Activated CD8-positive, alpha-beta T cell treated with anti-CD3 and anti-CD28 coated beads for 36 hours (primary cell): ENCODE data around the gene GABPA. TPM values are rescaled to one million over a fixed set of nuclear protein-coding genes. Genes with fewer than 3 reads are reported as not detected.

Source experiments
- ATAC-seq: fragments of 200-7000 bp; cut with Tn5 transposase; one replicate; pipeline ENCODE4 v1.10.0; 2021; ENCODE audit warnings: mild to moderate bottlenecking, moderate library complexity
- CTCF ChIA-PET: fragments of 350-600 bp; sonication (Branson Sonifier 250); formaldehyde crosslinking; loops from one replicate; lab custom pipeline; 2021; ENCODE audit warnings: antibody characterized with exemption; lab: Charles Lee
- POLR2A ChIA-PET: fragments of 350-600 bp; sonication (Branson Sonifier 250); formaldehyde crosslinking; loops from one replicate; lab custom pipeline; 2021; ENCODE audit warnings: antibody characterized with exemption; lab: Charles Lee
- DNase-seq: peaks from one replicate; pipeline ENCODE4 v3.0.0-alpha.2; 2020
- H3K27ac Mint-ChIP-seq: one replicate; pipeline ENCODE4 v1.8.0; 2021; ENCODE audit warnings: mild to moderate bottlenecking, mixed read lengths
- H3K27me3 Mint-ChIP-seq: one replicate; pipeline ENCODE4 v1.8.0; 2021; ENCODE audit warnings: mixed read lengths
- H3K36me3 Mint-ChIP-seq: one replicate; pipeline ENCODE4 v1.8.0; 2021; ENCODE audit warnings: low read depth, mixed read lengths
- H3K4me1 Mint-ChIP-seq: one replicate; pipeline ENCODE4 v1.8.0; 2021; ENCODE audit warnings: low read depth, mixed read lengths
- H3K4me3 Mint-ChIP-seq: one replicate; pipeline ENCODE4 v1.8.0; 2021; ENCODE audit warnings: mild to moderate bottlenecking, moderate library complexity, mixed read lengths
- H3K9me3 Mint-ChIP-seq: one replicate; pipeline ENCODE4 v1.8.0; 2021; ENCODE audit warnings: mixed read lengths
- CTCF ChIP-seq: fragments of 200-600 bp; IDR thresholded peaks from one replicate; pipeline ENCODE4 v1.8.0; 2022; ENCODE audit warnings: antibody characterized with exemption, mild to moderate bottlenecking
- intact Hi-C: fragments of 100-400 bp; cut with micrococcal nuclease; formaldehyde crosslinking; loops from one replicate; pipeline ENCODE4 v1.10.0; 2022
- total RNA-seq, 2 experiments: library from RNA; stranded (reverse); gene quantifications; one replicate each; pipeline ENCODE4 v1.2.3, GENCODE V29; 2021

GABPA gene
- total RNA-seq, 2 experiments from 2014 or later = 21.8 to 24.9 TPM

- H3K36me3 Mint-ChIP-seq = peaks cover 47% of the 10 kb centered on the region
- H3K4me1 Mint-ChIP-seq = peaks cover 25% of the 10 kb centered on the region
- no peak overlapping the region for H3K4me3 Mint-ChIP-seq
- H3K27me3 Mint-ChIP-seq = no peaks in the 10 kb centered on the region
- ChIA-PET POLR2A (interaction anchor here (1.2 kb wide), 1 partner anchor 16 kb away, joined by 4 read pairs; no protein-coding TSS in a partner anchor), CTCF (interaction anchor here (0.9 to 1.4 kb wide), 4 partner anchors 11 to 151 kb away, joined by 3 to 4 read pairs (median 3); no protein-coding TSS in a partner anchor)
- intact Hi-C loops = no loop called here
- no peak for DNase-seq
- no peak for ATAC-seq
- no peaks in the 10 kb centered on the region for H3K9me3 Mint-ChIP-seq
- no peak for TF ChIP-seq CTCF
- no peak overlapping the region for H3K27ac Mint-ChIP-seq
Measured at GRCh38 chr21:25760061-25760460, 25.3 kb downstream of the GABPA start.

GRCh38 chr21:25760677-25761076 lies 25.9 kb downstream of the GABPA start:
- ChIA-PET CTCF (interaction anchor here (1.0 to 1.4 kb wide), 2 partner anchors 13 to 52 kb away, joined by 3 read pairs; no protein-coding TSS in a partner anchor), POLR2A (no interaction called here)
- no peak for TF ChIP-seq CTCF
- Mint-ChIP-seq H3K27ac (no peak overlapping the region), H3K4me3 (no peak overlapping the region), H3K27me3 (no peaks in the 10 kb centered on the region), H3K36me3 (peaks cover 48% of the 10 kb centered on the region), H3K4me1 (peaks cover 23% of the 10 kb centered on the region), H3K9me3 (no peaks in the 10 kb centered on the region)
- ATAC-seq = no peak
- DNase-seq = no peak
- intact Hi-C loops = no loop called here

GRCh38 chr21:25764065-25764464 lies 29.3 kb downstream of the GABPA start:
- CTCF ChIA-PET = interaction anchor here (0.7 to 1.7 kb wide), 3 partner anchors 13 to 155 kb away, joined by 3 to 4 read pairs (median 4); no protein-coding TSS in a partner anchor

GRCh38 chr21:25767921-25768320 lies 33.1 kb downstream of the GABPA start:
- Mint-ChIP-seq H3K27me3 (no peaks in the 10 kb centered on the region), H3K36me3 (peaks cover 17% of the 10 kb centered on the region), H3K4me1 (peaks cover 8% of the 10 kb centered on the region), H3K9me3 (no peaks in the 10 kb centered on the region), H3K4me3 (no peak overlapping the region), H3K27ac (no peak overlapping the region)
- no peak for ATAC-seq
- intact Hi-C loops = no loop called here
- no peak for TF ChIP-seq CTCF
- POLR2A ChIA-PET = no interaction called here
- CTCF ChIA-PET = interaction anchor here (0.7 to 1.1 kb wide), 2 partner anchors 12 to 23 kb away, joined by 3 to 4 read pairs; no protein-coding TSS in a partner anchor
- no peak for DNase-seq

More at GRCh38 chr21:25764065-25764464, 29.3 kb downstream of the GABPA start:
- TF ChIP-seq CTCF = no peak
- ATAC-seq (no peak), DNase-seq (no peak)
- Mint-ChIP-seq H3K27me3 (no peaks in the 10 kb centered on the region), H3K27ac (no peak overlapping the region), H3K9me3 (no peaks in the 10 kb centered on the region), H3K4me1 (peaks cover 12% of the 10 kb centered on the region), H3K4me3 (no peak overlapping the region), H3K36me3 (peaks cover 33% of the 10 kb centered on the region)
- intact Hi-C loops = no loop called here
- POLR2A ChIA-PET = no interaction called here

- TF ChIP-seq CTCF = no peak
- POLR2A ChIA-PET = no interaction called here
- DNase-seq (no peak), ATAC-seq (peak; percentile 51)
- intact Hi-C loops = no loop called here
- Mint-ChIP-seq H3K27ac (peak overlapping the region; percentile 55), H3K4me1 (peaks cover 10% of the 10 kb centered on the region), H3K4me3 (no peak overlapping the region), H3K9me3 (no peaks in the 10 kb centered on the region), H3K27me3 (no peaks in the 10 kb centered on the region), H3K36me3 (no peaks in the 10 kb centered on the region)
- CTCF ChIA-PET = interaction anchor here (0.7 to 0.9 kb wide), 2 partner anchors 168 to 396 kb away, joined by 3 read pairs; no protein-coding TSS in a partner anchor
Measured at GRCh38 chr21:25772686-25773085, 37.9 kb downstream of the GABPA start.
